VCaP (cell line): ENCODE results near the gene CACNA1I.
"Not testable (repeated sequence)": the region's sequence is repeated elsewhere in the genome, so short reads cannot be mapped to it uniquely, and the experiment has no call there.

Experiments used
- H3K27ac ChIP-seq: fragments of 450-650 bp; 2 replicates; pipeline ENCODE4 v1.5.1; 2017
- TF ChIP-seq, protein P1 (sequence below): fragments of 450-650 bp; conservative IDR thresholded peaks from 2 replicates; pipeline ENCODE4 v1.5.1; 2017; ENCODE audit warnings: mild to moderate bottlenecking, moderate library complexity

Gene CACNA1I

DNA sequence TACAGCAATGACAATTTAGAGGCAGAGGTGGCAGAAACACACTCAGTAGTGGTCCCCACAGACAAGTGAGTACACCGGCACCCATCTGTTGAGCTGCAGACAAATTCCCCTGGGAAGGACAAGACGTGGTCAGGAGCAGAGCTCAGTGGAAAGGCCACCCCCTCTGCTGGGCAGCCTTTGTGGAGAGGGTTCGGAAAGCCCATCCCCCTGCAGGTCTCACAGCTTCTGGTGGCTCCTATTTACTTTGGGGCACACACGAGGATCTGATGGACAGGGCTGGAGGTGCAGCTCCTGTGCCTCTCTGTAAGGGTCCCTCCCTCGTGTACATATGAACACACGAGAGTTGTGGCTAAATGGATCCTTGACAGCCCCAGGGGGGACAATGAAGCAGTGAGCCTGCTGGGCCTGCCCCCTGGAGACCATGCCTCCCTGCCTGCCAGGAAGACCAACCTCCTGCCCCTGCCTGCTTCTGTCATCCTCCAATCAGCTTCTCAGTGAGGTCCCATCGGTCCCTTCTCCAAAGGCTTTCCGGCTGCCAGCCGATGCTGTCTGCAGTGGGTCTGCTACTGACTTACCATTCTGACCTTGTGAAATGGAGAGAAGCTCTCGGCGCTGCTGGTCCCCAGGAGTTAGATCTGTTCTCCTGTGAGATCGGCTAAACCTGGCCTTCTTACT, 161.5 kb downstream of the CACNA1I start:
- TF ChIP-seq, protein P1, sequence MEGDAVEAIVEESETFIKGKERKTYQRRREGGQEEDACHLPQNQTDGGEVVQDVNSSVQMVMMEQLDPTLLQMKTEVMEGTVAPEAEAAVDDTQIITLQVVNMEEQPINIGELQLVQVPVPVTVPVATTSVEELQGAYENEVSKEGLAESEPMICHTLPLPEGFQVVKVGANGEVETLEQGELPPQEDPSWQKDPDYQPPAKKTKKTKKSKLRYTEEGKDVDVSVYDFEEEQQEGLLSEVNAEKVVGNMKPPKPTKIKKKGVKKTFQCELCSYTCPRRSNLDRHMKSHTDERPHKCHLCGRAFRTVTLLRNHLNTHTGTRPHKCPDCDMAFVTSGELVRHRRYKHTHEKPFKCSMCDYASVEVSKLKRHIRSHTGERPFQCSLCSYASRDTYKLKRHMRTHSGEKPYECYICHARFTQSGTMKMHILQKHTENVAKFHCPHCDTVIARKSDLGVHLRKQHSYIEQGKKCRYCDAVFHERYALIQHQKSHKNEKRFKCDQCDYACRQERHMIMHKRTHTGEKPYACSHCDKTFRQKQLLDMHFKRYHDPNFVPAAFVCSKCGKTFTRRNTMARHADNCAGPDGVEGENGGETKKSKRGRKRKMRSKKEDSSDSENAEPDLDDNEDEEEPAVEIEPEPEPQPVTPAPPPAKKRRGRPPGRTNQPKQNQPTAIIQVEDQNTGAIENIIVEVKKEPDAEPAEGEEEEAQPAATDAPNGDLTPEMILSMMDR: no peak
- H3K27ac ChIP-seq: no peak overlapping the region

DNA sequence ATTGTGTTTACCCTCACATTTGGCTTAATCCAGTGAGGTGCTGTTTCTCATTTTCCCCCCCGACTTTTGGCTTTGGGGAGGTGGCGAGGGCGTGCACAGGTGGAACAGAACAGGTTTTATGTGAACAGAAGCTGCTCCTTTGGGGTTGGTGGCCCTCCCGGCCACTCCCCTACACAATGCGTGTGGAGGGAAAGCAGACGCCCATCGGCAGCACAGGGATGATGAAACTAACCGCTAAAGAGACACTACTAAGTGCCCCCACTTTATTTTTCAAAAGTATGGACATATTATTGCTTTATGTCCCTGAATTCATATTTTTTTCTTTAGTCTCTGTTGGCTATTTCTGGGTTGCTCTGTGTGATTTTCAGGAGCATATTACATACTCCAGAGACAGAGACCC, 162.1 kb downstream of the CACNA1I start:
- TF ChIP-seq, protein P1: no peak
- no peak overlapping the region for H3K27ac ChIP-seq

DNA sequence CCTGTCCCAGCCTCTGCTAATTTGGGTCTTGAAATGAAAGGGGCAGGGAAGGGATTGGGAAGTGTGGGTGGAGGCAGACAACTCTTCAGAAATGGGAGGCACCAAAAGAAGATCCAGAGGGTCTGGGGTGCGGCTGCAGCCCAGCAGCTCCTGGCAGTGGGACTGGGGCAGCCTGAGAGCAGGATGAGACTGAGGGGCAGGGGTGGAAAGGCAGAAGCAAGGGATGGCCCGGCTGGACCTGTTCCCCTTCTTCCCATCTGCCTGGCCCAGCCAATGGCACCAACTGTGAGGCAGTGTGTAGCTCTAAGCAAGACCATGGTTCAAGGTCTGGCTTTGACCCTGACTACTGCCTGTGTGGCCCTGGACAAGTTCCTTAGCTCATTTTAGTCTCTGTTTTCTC, 162.6 kb downstream of the CACNA1I start:
- TF ChIP-seq, protein P1: no peak
- no peak overlapping the region for H3K27ac ChIP-seq

- not testable (repeated sequence) for H3K27ac ChIP-seq
Observed at GRCh38 chr22:39734046-39734445, 163.5 kb downstream of the CACNA1I start.

DNA sequence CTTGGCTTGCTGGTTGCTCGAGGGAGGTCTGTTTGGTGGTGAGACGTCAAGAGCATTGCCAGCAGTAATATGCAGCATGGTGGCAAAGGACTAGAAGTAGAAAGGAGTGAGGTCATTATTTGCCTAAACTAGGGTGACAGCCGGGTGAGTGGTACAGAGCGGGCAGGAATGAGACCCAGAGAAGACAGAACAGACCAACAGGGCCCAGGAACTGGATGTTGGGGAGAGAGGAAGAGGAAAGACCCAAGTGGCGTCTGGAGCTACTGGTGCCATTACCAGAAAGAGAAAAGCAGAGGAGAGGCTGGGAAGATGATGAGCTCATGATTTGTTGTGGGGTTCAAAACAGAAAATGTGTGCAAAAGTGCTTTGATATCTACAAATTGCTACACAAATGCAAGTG, 164.3 kb downstream of the CACNA1I start:
- TF ChIP-seq, protein P1: no peak

DNA sequence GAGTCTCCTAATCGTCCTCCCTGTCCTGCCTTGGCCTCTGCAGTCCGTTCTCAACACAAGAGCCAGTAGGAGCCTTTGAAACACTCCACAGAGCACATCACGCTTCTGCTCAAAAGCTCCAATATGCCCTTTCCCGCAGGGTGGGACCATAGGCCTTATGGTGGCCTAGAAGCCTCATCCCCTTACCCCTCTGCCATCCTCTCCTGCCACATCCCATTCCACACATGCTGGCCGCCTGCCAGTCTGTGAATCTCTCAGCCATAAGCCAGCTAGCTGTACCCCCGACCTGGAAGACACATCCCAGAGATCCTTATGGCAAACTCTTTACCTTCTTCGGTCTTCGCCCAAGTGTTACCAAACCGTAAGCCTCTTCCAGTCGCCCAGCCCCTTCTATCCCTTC, 165.2 kb downstream of the CACNA1I start:
- TF ChIP-seq, protein P1: no peak
- H3K27ac ChIP-seq: no peak overlapping the region

More for the DNA sequence above, 164.3 kb downstream of the CACNA1I start:
- H3K27ac ChIP-seq: no peak overlapping the region

GRCh38 chr22:39738746-39739145, 168.2 kb downstream of the CACNA1I start:
- TF ChIP-seq, protein P1: no peak
- H3K27ac ChIP-seq: no peak overlapping the region; the same call in 1 of the 2 replicates
